ENCODE data around the gene EIF5B. TPM values are rescaled to one million over a fixed set of nuclear protein-coding genes. Genes with fewer than 3 reads are reported as not detected.

Gene EIF5B
- total RNA-seq, 1 donor from 2014 or later, result 105 TPM

DNA sequence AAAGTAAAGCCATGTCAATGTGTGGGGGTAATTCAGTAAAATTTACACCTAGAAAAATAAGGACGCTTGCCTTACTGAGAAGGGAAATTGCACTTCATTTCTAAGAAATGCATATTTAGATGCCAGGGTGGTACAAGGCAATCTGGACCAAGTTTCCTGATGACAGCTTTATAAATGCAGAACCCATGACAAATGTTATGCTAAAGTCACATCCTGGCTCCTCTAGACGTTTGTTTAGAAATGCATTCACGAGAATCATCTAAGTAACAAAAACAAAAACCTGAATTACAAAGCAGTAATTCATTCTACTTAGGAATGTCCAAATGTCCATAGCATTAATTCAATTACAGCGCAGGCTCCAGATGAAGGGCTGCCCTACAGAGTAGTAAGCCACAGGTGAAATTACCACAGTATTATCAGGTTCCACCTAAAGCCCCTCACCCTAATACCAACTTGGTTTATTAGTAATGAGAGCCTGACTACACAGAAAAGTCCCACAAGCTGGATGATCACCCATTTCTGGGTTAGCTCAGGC is 102.8 kb downstream of the EIF5B start:
- intact Hi-C loops (cut with DNase I), result loop anchor here (5.0 kb wide), 1 partner anchor 47 kb away; no protein-coding TSS in a partner anchor
- DNase-seq (ENCODE audit: low spot score), result no peak

DNA sequence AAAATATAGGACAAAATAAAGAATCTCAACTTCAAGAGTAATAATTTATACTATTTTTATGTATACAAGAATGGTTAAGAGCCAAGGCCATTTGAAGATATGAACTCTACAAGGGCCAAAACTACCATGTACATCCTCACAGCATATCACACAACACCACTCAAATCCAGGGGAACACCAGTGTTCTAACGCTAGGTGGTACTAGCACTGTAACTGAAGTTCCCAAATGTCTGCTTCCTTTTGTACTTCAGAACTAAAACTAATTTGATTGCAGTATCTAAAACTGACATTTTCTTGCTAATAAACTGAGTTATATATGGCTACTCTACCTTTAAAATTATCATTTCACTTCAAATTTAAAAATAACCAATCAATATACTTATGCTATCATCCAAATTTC is 105.6 kb downstream of the EIF5B start:
- DNase-seq (ENCODE audit: low spot score), result no peak
- intact Hi-C loops (cut with DNase I), result loop anchor here (5.0 kb wide), 1 partner anchor 44 kb away; no protein-coding TSS in a partner anchor

DNA sequence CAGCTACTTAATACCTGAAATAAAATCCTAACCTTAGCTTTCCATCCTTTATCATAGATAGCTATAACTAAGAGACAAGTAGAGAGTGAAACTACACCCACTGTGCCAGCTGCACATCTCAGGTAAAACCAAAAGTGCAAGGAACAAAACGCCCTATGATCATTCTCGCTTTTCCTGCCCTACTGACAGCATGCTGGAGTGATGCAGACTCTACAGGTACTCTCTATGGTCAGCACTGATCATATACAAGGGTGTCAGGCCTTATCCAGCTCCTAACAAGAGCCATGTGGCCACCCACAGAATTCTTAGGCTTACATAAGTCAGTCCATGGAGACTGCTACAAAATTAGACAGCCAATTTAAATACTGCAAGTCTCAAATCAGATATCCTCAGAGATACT is 107.0 kb downstream of the EIF5B start:
- DNase-seq (ENCODE audit: low spot score), result no peak
- intact Hi-C loops (cut with DNase I), result loop anchor here (5.0 kb wide), 1 partner anchor 43 kb away; no protein-coding TSS in a partner anchor

DNA sequence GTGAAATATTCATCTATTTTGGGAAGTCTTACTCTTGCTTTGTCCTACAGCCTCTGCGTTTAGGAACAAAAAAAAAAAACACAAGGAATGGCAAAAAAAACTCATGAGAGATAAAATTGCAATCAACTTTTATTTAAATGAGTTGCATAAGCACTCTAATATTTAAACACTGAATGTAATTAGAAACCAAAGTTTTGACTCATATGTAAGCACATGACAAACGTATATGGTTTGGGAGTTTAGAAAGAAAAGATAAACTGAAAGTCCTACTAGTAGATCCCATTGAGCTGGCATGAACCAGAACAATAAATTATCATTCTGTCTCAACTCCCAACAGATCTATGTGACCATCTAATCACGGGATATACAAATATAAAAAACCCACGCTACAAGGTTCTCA is 107.9 kb downstream of the EIF5B start:
- intact Hi-C loops (cut with DNase I), result no loop called here
- DNase-seq (ENCODE audit: low spot score), result no peak

DNA sequence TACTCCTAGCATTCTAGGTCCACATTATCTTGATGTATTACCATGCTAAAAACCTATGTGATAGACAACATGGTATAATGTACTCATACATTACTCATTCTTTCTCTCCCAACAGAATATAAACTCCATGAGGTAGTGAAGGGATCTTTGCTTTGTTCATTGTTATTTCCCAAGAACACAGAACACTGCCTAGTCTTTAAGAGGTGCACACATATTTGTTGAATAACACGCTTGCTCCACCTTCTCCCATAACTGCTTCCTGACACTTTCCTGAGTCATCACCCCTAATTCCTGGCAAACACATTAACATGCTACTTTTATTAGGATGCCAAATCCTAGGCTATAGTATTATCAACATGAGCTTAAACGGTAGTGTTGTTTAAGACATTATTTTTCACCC is 111.4 kb downstream of the EIF5B start:
- DNase-seq (ENCODE audit: low spot score), result no peak
- intact Hi-C loops (cut with DNase I), result no loop called here

DNA sequence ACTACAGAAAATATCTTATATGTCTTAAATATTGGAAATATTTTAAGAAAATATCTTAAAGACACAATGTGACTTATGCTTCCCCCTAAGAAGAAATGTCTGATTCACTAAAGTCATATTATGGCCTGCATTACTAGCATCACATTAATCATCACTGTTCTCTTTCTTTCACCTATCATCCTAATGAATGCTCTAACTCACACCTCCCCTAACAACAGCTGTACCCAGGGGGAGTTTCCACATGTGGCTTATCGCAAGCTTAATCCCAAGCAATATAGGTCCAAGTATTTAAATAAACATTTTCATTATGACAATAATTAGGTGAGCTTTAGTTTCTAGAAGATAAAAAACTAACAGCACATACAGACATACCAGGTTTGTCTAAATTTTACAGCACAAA is 113.0 kb downstream of the EIF5B start:
- no peak for DNase-seq (ENCODE audit: low spot score)
- intact Hi-C loops (cut with DNase I), result no loop called here

Other genes starting within 250 kb of the EIF5B start
- gene C2orf15, start 195.7 kb upstream of the EIF5B start, total RNA-seq, result not detected
- 1.6 TPM for gene TSGA10, start 182.4 kb upstream of the EIF5B start, total RNA-seq
- 6.6 TPM for gene LIPT1, start 182.4 kb upstream of the EIF5B start, total RNA-seq
- 11.4 TPM for gene MITD1, start 156.3 kb upstream of the EIF5B start, total RNA-seq
- gene MRPL30, start 156.2 kb upstream of the EIF5B start, total RNA-seq, result 27.8 TPM
- gene LYG2, start 81.7 kb upstream of the EIF5B start, total RNA-seq, result not detected
- 0.57 TPM for gene LYG1, start 36.2 kb upstream of the EIF5B start, total RNA-seq
- gene TXNDC9, start 1.1 kb upstream of the EIF5B start, total RNA-seq, result 24.8 TPM
- gene REV1, start 152.6 kb downstream of the EIF5B start, total RNA-seq, result 34.1 TPM